Transverse colon (tissue), 4 donors: ENCODE measurements around the gene SNX8. TPM values are rescaled to one million over a fixed set of nuclear protein-coding genes. Genes with fewer than 3 reads are reported as not detected.

ENCODE experiments used
- DNase-seq: peaks from one replicate; pipeline ENCODE4 v3.0.0-alpha.2; 2019
- H3K27ac ChIP-seq, 4 donors: fragments of 200-600 bp; sonication (generic); 2 replicates each; pipeline ENCODE4 v1.5.1; 2016 to 2018; ENCODE audit warnings: inconsistent platforms in 4 of 4
- H3K27me3 ChIP-seq: fragments of 200-600 bp; sonication (generic); 2 replicates; pipeline ENCODE4 v1.5.1; 2017; ENCODE audit warnings: inconsistent platforms
- H3K36me3 ChIP-seq, 4 donors: fragments of 200-600 bp; sonication (generic); 2 replicates each; pipeline ENCODE4 v1.5.1; 2017 to 2019; ENCODE audit warnings: inconsistent platforms in 4 of 4
- H3K4me1 ChIP-seq, 4 donors: fragments of 200-600 bp; sonication (generic); 2 replicates each; pipeline ENCODE4 v1.5.1; 2017 to 2020; ENCODE audit warnings: inconsistent platforms in 4 of 4
- H3K4me3 ChIP-seq, 4 donors: fragments of 200-600 bp; sonication (generic); 1 replicate in 1 of 4; 2 replicates in 3 of 4; pipeline versions ENCODE4 v1.5.1 to v1.6.1; 2017 to 2019; ENCODE audit warnings: inconsistent platforms in 4 of 4
- H3K9me3 ChIP-seq, 2 donors: fragments of 200-600 bp; sonication (generic); 2 replicates each; pipeline ENCODE4 v1.5.1; 2017 to 2019; ENCODE audit warnings: inconsistent platforms in 2 of 2
- CTCF ChIP-seq, 5 experiments: fragments of 200-600 bp in 3 of 5; fragments of 450-650 bp in 2 of 5; sonication (generic) in 3 of 5; IDR thresholded peaks; 1 replicate in 2 of 5; 2 replicates in 3 of 5; pipeline ENCODE4 v1.5.1; 2016 to 2017; ENCODE audit warnings: antibody characterized with exemption in 5 of 5, inconsistent platforms in 3 of 5, mild to moderate bottlenecking in 2 of 5, moderate library complexity in 1 of 5
- EP300 ChIP-seq: sonication (generic); formaldehyde crosslinking; IDR thresholded peaks from one replicate; pipeline ENCODE4 v1.6.1; 2017; ENCODE audit warnings: antibody characterized with exemption, low read depth
- POLR2A ChIP-seq: fragments of 450-650 bp; IDR thresholded peaks from one replicate; pipeline ENCODE4 v1.6.1; 2016; ENCODE audit warnings: antibody characterized with exemption, mild to moderate bottlenecking, moderate library complexity
- POLR2AphosphoS5 ChIP-seq, 3 donors: sonication (generic); formaldehyde crosslinking; IDR thresholded peaks; one replicate each; pipeline ENCODE4 v1.6.1; 2016; ENCODE audit warnings: antibody characterized with exemption in 3 of 3
- WGBS, 2 donors: methylation state at CpG; one replicate each; pipeline ENCODE4 v1.1.5; 2018; ENCODE audit warnings: low coverage in 1 of 2; 5-methylcytosine and 5-hydroxymethylcytosine counted together
- in situ Hi-C, 4 donors: fragments of 200-750 bp; cut with MboI; loops; one replicate each; pipeline versions ENCODE4 v1.15.0 to v1.15.1; 2017; ENCODE audit warnings: low sequenced_read_pairs in 3 of 4, low pct_ligation_motif_present in 1 of 4, low pct_unique_long_range_greater_than_20kb in 1 of 4
- intact Hi-C: fragments of 100-400 bp; cut with DNase I; formaldehyde crosslinking; loops from one replicate; pipeline ENCODE4 v1.15.1; 2023; ENCODE audit warnings: low total_unique reads
- total RNA-seq, 4 donors: library from RNA; depleted of rRNA; stranded (reverse); fragments of >200 nt; gene quantifications; one replicate each; pipeline ENCODE4 v1.1.0, GENCODE V29; 2016

Gene SNX8
- total RNA-seq, 4 donors from 2014 or later = 3.8 to 27.3 (median 9.2) TPM

- intact Hi-C loops = no loop called here
- no peak for TF ChIP-seq POLR2A
- TF ChIP-seq POLR2AphosphoS5 (IDR thresholded peaks at IDR 0.05) = no peak
- TF ChIP-seq CTCF (IDR thresholded peaks at IDR 0.05) = no peak
- TF ChIP-seq EP300 = no peak
- H3K27me3 ChIP-seq = no peaks in the 10 kb centered on the region
- peaks cover 0 to 13% (median 0%) of the 10 kb centered on the region in 4 donors for H3K36me3 ChIP-seq
- H3K27ac ChIP-seq = no peak overlapping the region
- no peak for DNase-seq
- no peak overlapping the region for H3K4me3 ChIP-seq
- in situ Hi-C loops = no loop called here
- H3K4me1 ChIP-seq = no peaks in the 10 kb centered on the region
- 91 to 100% methylated on average over 1 to 9 of the region's 9 CpGs for WGBS, 2 donors
- no peaks in the 10 kb centered on the region for H3K9me3 ChIP-seq
Measured at GRCh38 chr7:2259480-2259879, 54.8 kb downstream of the SNX8 start.

GRCh38 chr7:2258661-2259365 lies 55.4 kb downstream of the SNX8 start:
- intact Hi-C loops = no loop called here
- in situ Hi-C loops = no loop called here
- no peak for DNase-seq
- no peak for TF ChIP-seq POLR2A
- TF ChIP-seq POLR2AphosphoS5 (IDR thresholded peaks at IDR 0.05) = no peak
- TF ChIP-seq EP300 = no peak
- no peak for TF ChIP-seq CTCF (IDR thresholded peaks at IDR 0.05)
- Histone ChIP-seq H3K36me3 (peaks cover 0 to 8% (median 0%) of the 10 kb centered on the region in 4 donors), H3K27me3 (no peaks in the 10 kb centered on the region), H3K27ac (no peak overlapping the region), H3K9me3 (no peaks in the 10 kb centered on the region), H3K4me3 (no peak overlapping the region), H3K4me1 (no peaks in the 10 kb centered on the region)
- WGBS, 2 donors = 73 to 88% methylated on average over 3 to 28 of the region's 34 CpGs

GRCh38 chr7:2257651-2258050 lies 56.6 kb downstream of the SNX8 start:
- intact Hi-C loops = no loop called here
- H3K36me3 ChIP-seq = no peaks in the 10 kb centered on the region
- 95 to 100% methylated on average over 5 to 17 of the region's 17 CpGs for WGBS, 2 donors

GRCh38 chr7:2257046-2257551 lies 57.1 kb downstream of the SNX8 start:
- in situ Hi-C loops = no loop called here
- Histone ChIP-seq H3K27ac (no peak overlapping the region), H3K27me3 (no peaks in the 10 kb centered on the region), H3K4me3 (no peak overlapping the region), H3K4me1 (no peaks in the 10 kb centered on the region), H3K36me3 (no peaks in the 10 kb centered on the region), H3K9me3 (no peaks in the 10 kb centered on the region)
- no peak for DNase-seq
- 95% methylated on average over 30 of the region's 38 CpGs; no CpG with 5 or more reads in 1 of the 2 donors for WGBS, 2 donors
- intact Hi-C loops = no loop called here
- TF ChIP-seq POLR2A = no peak
- no peak for TF ChIP-seq EP300
- TF ChIP-seq POLR2AphosphoS5 (IDR thresholded peaks at IDR 0.05) = no peak
- TF ChIP-seq CTCF (IDR thresholded peaks at IDR 0.05) = no peak

More at GRCh38 chr7:2257651-2258050, 56.6 kb downstream of the SNX8 start:
- no peak for TF ChIP-seq CTCF (IDR thresholded peaks at IDR 0.05)
- TF ChIP-seq POLR2A = no peak
- no peak for TF ChIP-seq POLR2AphosphoS5 (IDR thresholded peaks at IDR 0.05)
- TF ChIP-seq EP300 = no peak
- Histone ChIP-seq H3K27me3 (no peaks in the 10 kb centered on the region), H3K4me3 (no peak overlapping the region), H3K27ac (no peak overlapping the region), H3K4me1 (no peaks in the 10 kb centered on the region), H3K9me3 (no peaks in the 10 kb centered on the region)
- in situ Hi-C loops = no loop called here
- no peak for DNase-seq
